Lower leg skin (tissue), 4 donors: Measurements from ENCODE around the gene MPHOSPH10. TPM values are rescaled to one million over a fixed set of nuclear protein-coding genes. Genes with fewer than 3 reads are reported as not detected.
A peak's percentile ranks its signal among the peaks of the same experiment; 100 is the strongest.
"Not testable (repeated sequence)": the region's sequence is repeated elsewhere in the genome, so short reads cannot be mapped to it uniquely, and the experiment has no call there.

Experiments used
- DNase-seq, 2 donors: peaks; one replicate each; pipeline ENCODE4 v3.0.0-alpha.2; 2019; ENCODE audit warnings: low spot score in 2 of 2
- H3K4me3 ChIP-seq: fragments of 200-600 bp; sonication (generic); 2 replicates; pipeline ENCODE4 v1.5.1; 2017; ENCODE audit warnings: mild to moderate bottlenecking, low read depth; ENCODE audit not compliant: poor library complexity, severe bottlenecking
- CTCF ChIP-seq, 3 donors: fragments of 450-650 bp; IDR thresholded peaks; one replicate each; pipeline ENCODE4 v1.5.1; 2016; ENCODE audit warnings: antibody characterized with exemption in 3 of 3, mild to moderate bottlenecking in 3 of 3, moderate library complexity in 2 of 3
- POLR2A ChIP-seq, 2 donors: fragments of 450-650 bp; IDR thresholded peaks; one replicate each; pipeline ENCODE4 v1.6.1; 2016 to 2017; ENCODE audit warnings: antibody characterized with exemption in 2 of 2, mild to moderate bottlenecking in 1 of 2, moderate library complexity in 1 of 2
- WGBS, 2 donors: methylation state at CpG; one replicate each; pipeline ENCODE4 v1.1.5; 2018; 5-methylcytosine and 5-hydroxymethylcytosine counted together
- intact Hi-C: fragments of 100-400 bp; cut with DNase I; formaldehyde crosslinking; loops from one replicate; pipeline ENCODE4 v1.15.0; 2023; ENCODE audit warnings: low total_unique reads
- total RNA-seq, 4 donors: library from RNA; depleted of rRNA; stranded (reverse); fragments of >200 nt; gene quantifications; one replicate each; pipeline ENCODE4 v1.1.0, GENCODE V29; 2016

The MPHOSPH10 gene
- total RNA-seq, 4 donors from 2014 or later, result 19.0 to 28.1 (median 21.8) TPM

DNA sequence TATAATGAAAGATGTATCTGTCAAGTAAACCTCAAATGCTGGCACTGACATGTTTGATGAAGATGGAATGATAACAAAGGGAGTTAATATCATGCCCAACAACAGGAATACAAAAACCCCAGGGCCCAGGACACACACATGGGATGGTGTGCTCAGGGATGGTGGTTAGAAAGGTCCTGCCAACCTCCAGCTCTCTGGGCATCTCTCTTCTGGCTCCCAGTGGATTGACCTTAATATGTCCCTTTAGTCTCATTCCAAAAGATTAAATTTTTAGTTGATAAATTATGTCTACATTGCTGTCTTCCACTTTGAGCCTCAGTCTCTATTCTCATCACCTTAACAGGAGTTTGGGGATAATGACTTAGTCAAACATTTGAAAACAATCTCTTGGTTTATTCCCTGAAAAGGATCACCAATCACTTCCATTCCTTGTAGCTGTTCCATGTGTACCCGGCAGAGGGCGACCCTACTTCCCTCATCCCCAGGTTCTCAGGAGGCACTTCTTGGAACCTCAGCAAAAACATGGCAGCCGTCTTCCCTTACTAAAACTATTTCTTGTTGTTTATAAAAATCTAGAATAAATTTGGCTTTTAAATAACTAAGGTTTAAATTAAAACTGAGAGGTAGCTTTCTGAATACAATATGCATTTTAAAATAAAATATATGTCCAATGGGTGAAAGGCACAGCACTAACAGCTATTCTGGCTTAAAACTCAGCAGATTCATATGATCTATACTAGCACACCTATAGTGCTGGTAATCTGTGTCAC is 30.1 kb upstream of the MPHOSPH10 start:
- TF ChIP-seq CTCF (IDR thresholded peaks at IDR 0.05), result no peak
- TF ChIP-seq POLR2A (IDR thresholded peaks at IDR 0.05), result no peak
- peak; percentile 48 to 89 for DNase-seq
- H3K4me3 ChIP-seq, result no peak overlapping the region
- WGBS, 2 donors, result 7% methylated on average over 3 of the region's 3 CpGs
- intact Hi-C loops, result no loop called here

DNA sequence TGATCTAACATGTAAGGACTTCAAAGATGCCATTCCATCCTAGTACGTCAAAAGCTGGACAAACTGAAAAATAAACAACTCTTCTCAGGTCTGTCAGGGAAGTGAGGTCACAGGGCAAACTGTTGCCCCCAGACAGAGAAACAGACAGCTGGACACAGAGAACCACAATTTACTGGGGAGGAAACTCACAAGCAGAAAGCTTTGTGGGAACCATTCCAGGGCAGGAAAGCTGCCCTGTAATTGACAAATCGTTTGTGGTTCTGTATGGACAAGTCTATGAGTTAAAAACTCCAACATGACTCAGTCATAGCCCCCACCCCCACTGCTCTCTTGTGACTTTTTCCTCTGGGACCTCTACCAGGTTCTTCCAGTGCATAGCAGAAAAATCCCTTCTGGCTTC is 28.8 kb upstream of the MPHOSPH10 start:
- 21 to 29% methylated on average over 2 of the region's 2 CpGs for WGBS, 2 donors
- intact Hi-C loops, result no loop called here
- no peak overlapping the region for H3K4me3 ChIP-seq
- peak in 1 of 2 donors; percentile 34 for DNase-seq
- TF ChIP-seq POLR2A (IDR thresholded peaks at IDR 0.05), result no peak

GRCh38 chr2:71102981-71103681 is 27.3 kb upstream of the MPHOSPH10 start:
- no peak for DNase-seq
- TF ChIP-seq POLR2A (IDR thresholded peaks at IDR 0.05), result no peak
- no peak for TF ChIP-seq CTCF (IDR thresholded peaks at IDR 0.05)
- intact Hi-C loops, result no loop called here
- no peak overlapping the region for H3K4me3 ChIP-seq
- 26 to 41% methylated on average over 6 of the region's 6 CpGs for WGBS, 2 donors

DNA sequence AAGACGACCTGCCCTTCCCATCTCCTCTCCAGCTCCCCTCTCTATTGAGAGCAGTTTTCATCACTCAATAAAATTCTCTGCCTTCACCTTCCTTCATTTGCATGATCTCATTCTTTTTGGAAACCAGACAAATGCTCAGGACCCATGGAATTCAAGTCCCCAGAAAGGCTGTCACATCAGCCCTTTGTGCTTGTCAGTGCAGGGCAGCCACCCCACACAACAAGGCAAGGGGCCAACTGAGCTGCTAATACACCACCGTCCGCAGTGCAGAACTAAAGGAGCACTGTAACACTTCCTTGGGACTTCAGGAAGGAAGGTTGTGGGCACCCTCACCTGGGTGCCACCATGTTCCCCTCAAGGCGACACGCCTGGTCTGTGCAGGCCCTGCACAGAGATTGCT is 26.6 kb upstream of the MPHOSPH10 start:
- TF ChIP-seq CTCF (IDR thresholded peaks at IDR 0.05), result no peak
- no peak for TF ChIP-seq POLR2A (IDR thresholded peaks at IDR 0.05)
- H3K4me3 ChIP-seq, result no peak overlapping the region
- intact Hi-C loops, result no loop called here
- 69 to 83% methylated on average over 3 to 5 of the region's 5 CpGs for WGBS, 2 donors
- DNase-seq, result no peak

GRCh38 chr2:71106463-71106862 is 24.0 kb upstream of the MPHOSPH10 start:
- H3K4me3 ChIP-seq, intact Hi-C loops, DNase-seq: not testable (repeated sequence)
- WGBS, 2 donors, result 82 to 84% methylated on average over 6 of the region's 6 CpGs

DNA sequence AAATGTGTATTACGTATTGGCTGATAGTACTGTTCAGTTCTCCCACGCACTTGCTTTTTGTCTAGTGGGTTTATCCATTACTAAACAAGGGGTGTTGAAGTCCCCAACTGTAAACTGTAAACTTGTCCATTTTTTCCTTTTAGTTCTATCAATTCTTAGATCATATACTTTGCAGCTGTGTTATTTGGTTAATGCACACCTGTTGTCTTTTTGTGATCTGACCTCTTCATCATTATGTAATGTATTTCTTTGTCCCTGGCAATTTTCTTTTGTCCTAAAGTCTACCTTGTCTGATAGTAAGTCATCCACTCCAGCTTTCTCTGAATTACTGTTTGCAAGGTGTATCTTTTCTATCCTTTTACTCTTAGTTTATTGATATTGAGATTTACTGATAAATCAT is 22.3 kb upstream of the MPHOSPH10 start:
- WGBS, 2 donors, result 90 to 97% methylated on average over 2 of the region's 2 CpGs
- TF ChIP-seq CTCF (IDR thresholded peaks at IDR 0.05), result no peak
- TF ChIP-seq POLR2A (IDR thresholded peaks at IDR 0.05), result no peak
- no peak overlapping the region for H3K4me3 ChIP-seq
- no peak for DNase-seq
- intact Hi-C loops, result no loop called here
